WTC11 (cell line): ENCODE measurements around the gene HSD17B8. TPM values are rescaled to one million over a fixed set of nuclear protein-coding genes. Genes with fewer than 3 reads are reported as not detected.

Experiments used
- ATAC-seq: fragments of 200-7000 bp; cut with Tn5 transposase; 2 replicates; pipeline ENCODE4 v1.10.0; 2021; ENCODE audit warnings: mild to moderate bottlenecking, moderate library complexity
- CTCF ChIA-PET: fragments of 300-600 bp; sonication (Branson Sonifier 250); formaldehyde crosslinking; loops from one replicate; lab custom pipeline; 2021; ENCODE audit warnings: antibody characterized with exemption; lab: Charles Lee
- POLR2A ChIA-PET: fragments of 350-600 bp; sonication (Branson Sonifier 250); formaldehyde crosslinking; loops from one replicate; lab custom pipeline; 2021; ENCODE audit warnings: antibody characterized with exemption; lab: Charles Lee
- DNase-seq: peaks from one replicate; pipeline ENCODE4 v3.0.0; 2021; ENCODE audit warnings: low spot score
- H3K27ac Mint-ChIP-seq: 2 replicates; pipeline ENCODE4 v1.8.0; 2021; ENCODE audit warnings: mixed read lengths
- H3K27me3 Mint-ChIP-seq: 2 replicates; pipeline ENCODE4 v1.8.0; 2021; ENCODE audit warnings: low read depth, mild to moderate bottlenecking, moderate library complexity, mixed read lengths
- H3K36me3 Mint-ChIP-seq: 2 replicates; pipeline ENCODE4 v1.8.0; 2021; ENCODE audit warnings: mixed read lengths
- H3K4me1 Mint-ChIP-seq: 2 replicates; pipeline ENCODE4 v1.8.0; 2022; ENCODE audit warnings: mixed read lengths
- H3K4me3 Mint-ChIP-seq: 2 replicates; pipeline ENCODE4 v1.8.0; 2021; ENCODE audit warnings: mild to moderate bottlenecking, moderate library complexity, mixed read lengths
- H3K9me3 Mint-ChIP-seq: 2 replicates; pipeline ENCODE4 v1.8.0; 2021; ENCODE audit warnings: mixed read lengths
- CBFB ChIP-seq: sonication (generic); formaldehyde crosslinking; IDR thresholded peaks from 2 replicates; pipeline ENCODE4 v1.8.1; 2022; ENCODE audit warnings: mild to moderate bottlenecking, low read depth, missing genetic modification reagents
- CREB1 ChIP-seq: sonication (generic); formaldehyde crosslinking; IDR thresholded peaks from 2 replicates; pipeline ENCODE4 v1.8.0; 2023; ENCODE audit warnings: mild to moderate bottlenecking, missing genetic modification reagents
- ESRRA ChIP-seq: sonication (generic); formaldehyde crosslinking; IDR thresholded peaks from 2 replicates; pipeline ENCODE4 v1.8.1; 2022; ENCODE audit warnings: mild to moderate bottlenecking, missing genetic modification reagents, borderline replicate concordance
- ETV6 ChIP-seq: sonication (generic); formaldehyde crosslinking; IDR thresholded peaks from 2 replicates; pipeline ENCODE4 v1.8.1; 2022; ENCODE audit warnings: mild to moderate bottlenecking, missing genetic modification reagents
- FOXJ3 ChIP-seq: sonication (generic); formaldehyde crosslinking; IDR thresholded peaks from 2 replicates; pipeline ENCODE4 v1.9.0; 2021; ENCODE audit warnings: missing genetic modification reagents, mild to moderate bottlenecking, borderline replicate concordance
- FOXK1 ChIP-seq: sonication (generic); formaldehyde crosslinking; IDR thresholded peaks from 2 replicates; pipeline ENCODE4 v1.8.0; 2022; ENCODE audit warnings: mild to moderate bottlenecking, moderate library complexity, missing genetic modification reagents
- GABPB1 ChIP-seq: sonication (generic); formaldehyde crosslinking; IDR thresholded peaks from 2 replicates; pipeline ENCODE4 v1.8.1; 2023; ENCODE audit warnings: mild to moderate bottlenecking, missing genetic modification reagents
- HMGA2 ChIP-seq: fragments of 250-450 bp; sonication (Bioruptor Pico); IDR thresholded peaks from 2 replicates; pipeline ENCODE4 v1.4.0; 2021; ENCODE audit warnings: mild to moderate bottlenecking, moderate library complexity
- IRF2 ChIP-seq: sonication (generic); formaldehyde crosslinking; IDR thresholded peaks from 2 replicates; pipeline ENCODE4 v1.8.0; 2022; ENCODE audit warnings: low read depth, missing genetic modification reagents, borderline replicate concordance
- MXD4 ChIP-seq: fragments of 250-450 bp; sonication (Bioruptor Pico); IDR thresholded peaks from 2 replicates; pipeline ENCODE4 v1.8.0; 2021; ENCODE audit warnings: mild to moderate bottlenecking, moderate library complexity, borderline replicate concordance
- NR2C2 ChIP-seq: sonication (generic); formaldehyde crosslinking; IDR thresholded peaks from 2 replicates; pipeline ENCODE4 v1.8.0; 2022; ENCODE audit warnings: mild to moderate bottlenecking, missing genetic modification reagents
- RELA ChIP-seq: sonication (generic); formaldehyde crosslinking; IDR thresholded peaks from 2 replicates; pipeline ENCODE4 v1.8.1; 2022; ENCODE audit warnings: missing genetic modification reagents, mild to moderate bottlenecking, borderline replicate concordance
- SOX15 ChIP-seq: fragments of 250-450 bp; sonication (Bioruptor Pico); IDR thresholded peaks from 2 replicates; pipeline ENCODE4 v1.9.0; 2021; ENCODE audit warnings: mild to moderate bottlenecking
- SP1 ChIP-seq: sonication (generic); formaldehyde crosslinking; conservative IDR thresholded peaks from 2 replicates; pipeline ENCODE4 v1.8.1; 2022; ENCODE audit warnings: missing genetic modification reagents
- ZNF121 ChIP-seq: sonication (generic); formaldehyde crosslinking; IDR thresholded peaks from 2 replicates; pipeline ENCODE4 v1.8.0; 2023; ENCODE audit warnings: missing genetic modification reagents
- ZNF138 ChIP-seq: sonication (generic); formaldehyde crosslinking; conservative IDR thresholded peaks from 2 replicates; pipeline ENCODE4 v1.8.1; 2022; ENCODE audit warnings: mild to moderate bottlenecking, moderate library complexity, missing genetic modification reagents
- ZNF263 ChIP-seq: sonication (generic); formaldehyde crosslinking; IDR thresholded peaks from 2 replicates; pipeline ENCODE4 v1.8.1; 2022; ENCODE audit warnings: low read depth, mild to moderate bottlenecking, moderate library complexity, missing genetic modification reagents
- ZNF416 ChIP-seq: fragments of 250-450 bp; sonication (Bioruptor Pico); IDR thresholded peaks from 2 replicates; pipeline ENCODE4 v1.9.0; 2021; ENCODE audit warnings: mild to moderate bottlenecking, inconsistent platforms
- ZNF423 ChIP-seq: fragments of 250-450 bp; sonication (Bioruptor Pico); IDR thresholded peaks from 2 replicates; pipeline ENCODE4 v2.1.2; 2022; ENCODE audit warnings: mild to moderate bottlenecking, moderate library complexity
- total RNA-seq: library from RNA; stranded (reverse); gene quantifications from 3 replicates; pipeline ENCODE4 v1.2.3, GENCODE V29; 2021
- TF ChIP-seq, protein P1 (sequence below): sonication (generic); formaldehyde crosslinking; IDR thresholded peaks from 2 replicates; pipeline ENCODE4 v1.8.1; 2022; ENCODE audit warnings: mild to moderate bottlenecking, moderate library complexity, missing genetic modification reagents
- TF ChIP-seq, protein P2 (sequence below): sonication (generic); formaldehyde crosslinking; IDR thresholded peaks from 2 replicates; pipeline ENCODE4 v1.8.0; 2023; ENCODE audit warnings: mild to moderate bottlenecking, missing genetic modification reagents
- TF ChIP-seq, protein P3 (sequence below): sonication (generic); formaldehyde crosslinking; IDR thresholded peaks from 2 replicates; pipeline ENCODE4 v1.8.1; 2022; ENCODE audit warnings: mild to moderate bottlenecking, missing genetic modification reagents, moderate library complexity, borderline replicate concordance
- TF ChIP-seq, protein P4 (sequence below): fragments of 250-450 bp; sonication (Bioruptor Pico); IDR thresholded peaks from 2 replicates; pipeline ENCODE4 v2.1.2; 2022; ENCODE audit warnings: mild to moderate bottlenecking, moderate library complexity
- TF ChIP-seq, protein P5 (sequence below): sonication (generic); formaldehyde crosslinking; IDR thresholded peaks from 2 replicates; pipeline ENCODE4 v1.8.0; 2023; ENCODE audit warnings: missing genetic modification reagents

HSD17B8 gene
- total RNA-seq, 1 experiment from 2014 or later = 8.1 TPM

DNA sequence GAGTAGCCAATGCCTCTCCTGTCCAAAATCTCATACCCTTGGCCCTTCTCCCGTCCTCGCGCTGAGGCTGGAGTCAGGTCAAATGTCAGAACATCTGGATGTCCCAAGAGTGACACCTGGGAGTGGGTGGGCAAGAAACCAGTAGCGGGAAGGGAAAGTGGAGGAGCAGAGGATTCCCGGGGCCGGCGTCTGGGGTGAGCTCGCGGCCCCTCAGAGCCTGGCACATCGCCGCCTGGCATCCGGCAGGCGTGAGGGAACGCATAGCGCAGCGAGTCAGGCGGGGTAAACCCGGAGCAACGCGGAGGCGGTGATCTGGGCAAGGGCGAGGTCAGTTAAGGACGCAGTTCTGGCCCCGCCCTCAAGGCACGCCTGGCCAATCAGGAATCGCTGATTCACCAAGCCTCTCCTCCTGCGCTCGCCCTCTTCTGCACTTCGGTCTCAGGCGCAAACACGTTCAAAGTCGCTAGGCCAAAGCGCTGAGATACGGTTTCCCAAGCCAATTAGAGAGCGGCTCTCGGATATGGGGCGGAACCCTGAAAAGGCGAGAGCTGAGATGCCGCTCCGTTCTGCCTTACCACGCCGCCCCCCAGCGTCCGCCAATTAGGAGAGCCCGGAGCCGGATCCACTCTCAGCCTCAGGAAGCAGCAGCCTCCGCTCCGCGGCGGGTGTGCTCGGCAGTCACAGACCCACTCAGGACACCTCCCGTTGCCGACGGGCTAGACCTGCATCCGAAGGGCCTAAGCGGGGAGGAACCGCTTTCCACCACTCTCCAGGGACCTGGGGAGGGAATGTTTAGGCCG lies 44.7 kb downstream of the HSD17B8 start (continued):
- TF ChIP-seq ZNF263 (CRISPR knock-in tag) = no peak
- TF ChIP-seq SP1 (CRISPR knock-in tag) = peak; percentile 93
- TF ChIP-seq ETV6 (CRISPR knock-in tag) = no peak; the same call in 1 of the 2 replicates
- TF ChIP-seq ZNF423 (CRISPR knock-in tag) = no peak
- 0 out of 2 replicates have a peak, but pooled peaks have one; percentile 19 for TF ChIP-seq GABPB1 (CRISPR knock-in tag)
- TF ChIP-seq, protein P1, sequence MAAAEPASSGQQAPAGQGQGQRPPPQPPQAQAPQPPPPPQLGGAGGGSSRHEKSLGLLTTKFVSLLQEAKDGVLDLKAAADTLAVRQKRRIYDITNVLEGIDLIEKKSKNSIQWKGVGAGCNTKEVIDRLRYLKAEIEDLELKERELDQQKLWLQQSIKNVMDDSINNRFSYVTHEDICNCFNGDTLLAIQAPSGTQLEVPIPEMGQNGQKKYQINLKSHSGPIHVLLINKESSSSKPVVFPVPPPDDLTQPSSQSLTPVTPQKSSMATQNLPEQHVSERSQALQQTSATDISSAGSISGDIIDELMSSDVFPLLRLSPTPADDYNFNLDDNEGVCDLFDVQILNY (CRISPR knock-in tag) = no peak

DNA sequence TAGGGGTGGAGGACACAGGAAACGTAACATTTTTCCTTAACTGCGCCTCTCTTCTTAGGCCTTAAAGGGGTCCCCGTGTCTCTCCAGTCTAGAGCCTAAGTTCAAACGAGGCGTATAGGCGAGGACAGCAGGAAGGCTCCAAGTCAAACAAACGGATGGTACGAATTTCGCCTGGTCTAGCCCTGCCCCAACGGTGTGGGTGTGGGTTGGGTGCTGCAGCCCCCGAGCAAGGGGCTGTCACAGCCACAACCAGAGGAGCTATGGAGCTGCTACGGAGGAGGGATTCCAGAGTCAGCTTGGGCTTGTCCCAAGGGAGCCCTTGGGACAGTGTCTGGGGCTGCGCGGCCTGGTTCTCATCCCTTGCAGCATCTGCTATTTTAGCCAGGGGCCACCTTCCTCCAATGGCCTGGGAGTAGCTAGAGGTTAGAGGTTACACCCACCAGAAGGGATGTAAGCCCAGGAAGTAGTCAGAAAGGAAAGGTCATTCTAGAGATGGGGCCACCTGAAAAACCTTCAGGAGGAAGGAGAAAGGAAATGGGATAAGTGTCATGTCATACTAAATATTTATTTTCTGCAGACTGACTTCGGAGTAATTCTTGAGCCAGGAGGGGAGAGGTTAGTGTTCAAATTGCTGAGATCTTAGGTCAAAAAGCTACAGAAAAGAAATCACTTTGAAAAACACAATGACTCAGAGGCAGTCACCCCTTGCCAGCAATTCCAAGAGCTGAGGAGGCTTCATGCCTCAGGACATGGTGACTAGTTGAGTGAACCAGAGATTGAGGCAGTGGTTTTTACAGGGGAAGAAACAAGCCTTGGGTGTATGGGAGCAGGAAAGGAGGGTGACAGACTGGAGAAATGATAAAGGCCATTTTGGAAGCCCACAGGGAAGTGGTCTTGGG lies 45.5 kb downstream of the HSD17B8 start:
- DNase-seq = no peak
- peaks cover 15% of the 10 kb centered on the region for H3K36me3 Mint-ChIP-seq
- no peak for TF ChIP-seq ZNF121 (CRISPR knock-in tag)
- TF ChIP-seq, protein P2, sequence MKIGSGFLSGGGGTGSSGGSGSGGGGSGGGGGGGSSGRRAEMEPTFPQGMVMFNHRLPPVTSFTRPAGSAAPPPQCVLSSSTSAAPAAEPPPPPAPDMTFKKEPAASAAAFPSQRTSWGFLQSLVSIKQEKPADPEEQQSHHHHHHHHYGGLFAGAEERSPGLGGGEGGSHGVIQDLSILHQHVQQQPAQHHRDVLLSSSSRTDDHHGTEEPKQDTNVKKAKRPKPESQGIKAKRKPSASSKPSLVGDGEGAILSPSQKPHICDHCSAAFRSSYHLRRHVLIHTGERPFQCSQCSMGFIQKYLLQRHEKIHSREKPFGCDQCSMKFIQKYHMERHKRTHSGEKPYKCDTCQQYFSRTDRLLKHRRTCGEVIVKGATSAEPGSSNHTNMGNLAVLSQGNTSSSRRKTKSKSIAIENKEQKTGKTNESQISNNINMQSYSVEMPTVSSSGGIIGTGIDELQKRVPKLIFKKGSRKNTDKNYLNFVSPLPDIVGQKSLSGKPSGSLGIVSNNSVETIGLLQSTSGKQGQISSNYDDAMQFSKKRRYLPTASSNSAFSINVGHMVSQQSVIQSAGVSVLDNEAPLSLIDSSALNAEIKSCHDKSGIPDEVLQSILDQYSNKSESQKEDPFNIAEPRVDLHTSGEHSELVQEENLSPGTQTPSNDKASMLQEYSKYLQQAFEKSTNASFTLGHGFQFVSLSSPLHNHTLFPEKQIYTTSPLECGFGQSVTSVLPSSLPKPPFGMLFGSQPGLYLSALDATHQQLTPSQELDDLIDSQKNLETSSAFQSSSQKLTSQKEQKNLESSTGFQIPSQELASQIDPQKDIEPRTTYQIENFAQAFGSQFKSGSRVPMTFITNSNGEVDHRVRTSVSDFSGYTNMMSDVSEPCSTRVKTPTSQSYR (CRISPR knock-in tag) = no peak
- TF ChIP-seq FOXK1 (CRISPR knock-in tag) = no peak
- TF ChIP-seq ZNF423 (CRISPR knock-in tag) = no peak
- TF ChIP-seq RELA = no peak
- TF ChIP-seq CBFB = no peak
- TF ChIP-seq FOXJ3 (CRISPR knock-in tag) = no peak
- no peak for TF ChIP-seq HMGA2 (CRISPR knock-in tag)
- no peak for TF ChIP-seq ESRRA (CRISPR knock-in tag)
- no peak for TF ChIP-seq ZNF416 (CRISPR knock-in tag)
- TF ChIP-seq ZNF138 (CRISPR knock-in tag) = no peak
- TF ChIP-seq NR2C2 (CRISPR knock-in tag) = no peak
- H3K4me1 Mint-ChIP-seq = peaks cover 18% of the 10 kb centered on the region
- ATAC-seq = no peak; the same call in none of the 2 replicates
- ChIA-PET CTCF (interaction anchor here (1.0 to 5.2 kb wide), 21 partner anchors 10 to 266 kb away, joined by 3 to 83 read pairs (median 10); partner anchors contain the start of genes B3GALT4, HSD17B8, PFDN6 and RGL2), POLR2A (interaction anchor here (0.5 to 2.0 kb wide), 8 partner anchors 22 to 279 kb away, joined by 3 to 11 read pairs (median 4); partner anchors contain the start of genes B3GALT4, RPS18, RXRB and SLC39A7)
- peaks cover 26% of the 10 kb centered on the region for H3K27me3 Mint-ChIP-seq
- peak overlapping the region; percentile 86 for H3K4me3 Mint-ChIP-seq
- H3K9me3 Mint-ChIP-seq = no peaks in the 10 kb centered on the region
- peak overlapping the region; percentile 87 for H3K27ac Mint-ChIP-seq

DNA sequence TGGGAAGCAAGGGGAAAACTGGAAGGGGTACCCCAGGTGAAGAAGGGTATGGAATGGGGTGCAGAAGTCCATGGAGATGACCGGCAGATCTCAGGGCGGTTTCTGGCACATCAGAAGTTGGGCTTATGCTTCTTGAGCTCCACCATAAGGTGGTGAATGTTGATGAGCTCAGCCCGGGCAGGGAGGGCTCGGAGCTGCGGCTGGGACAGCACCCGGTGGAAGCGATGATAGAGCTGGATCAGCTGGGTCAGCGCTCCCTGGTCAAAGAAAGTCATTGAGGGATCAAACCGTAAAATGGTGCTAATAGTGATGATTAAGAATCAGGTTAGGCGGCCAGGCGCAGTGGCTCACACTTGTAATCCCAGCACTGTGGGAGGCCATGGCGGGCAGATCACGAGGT lies 46.3 kb downstream of the HSD17B8 start:
- ChIA-PET POLR2A (interaction anchor here (1.5 to 1.9 kb wide), 2 partner anchors 21 to 49 kb away, joined by 3 to 5 read pairs; partner anchors contain the start of genes RPS18 and VPS52), CTCF (interaction anchor here (1.4 to 5.2 kb wide), 6 partner anchors 27 to 267 kb away, joined by 4 to 83 read pairs (median 25); partner anchors contain the start of genes B3GALT4, RGL2 and RING1)
- peak overlapping the region; percentile 86 for H3K4me3 Mint-ChIP-seq
- peaks cover 18% of the 10 kb centered on the region for H3K4me1 Mint-ChIP-seq
- no peaks in the 10 kb centered on the region for H3K9me3 Mint-ChIP-seq
- H3K27me3 Mint-ChIP-seq = peaks cover 26% of the 10 kb centered on the region
- H3K27ac Mint-ChIP-seq = no peak overlapping the region
- DNase-seq (no peak), ATAC-seq (no peak)
- peaks cover 16% of the 10 kb centered on the region for H3K36me3 Mint-ChIP-seq
- TF ChIP-seq ZNF138 (CRISPR knock-in tag) (no peak), SOX15 (CRISPR knock-in tag) (no peak), IRF2 (CRISPR knock-in tag) (no peak), CBFB (no peak), CREB1 (CRISPR knock-in tag) (no peak), MXD4 (no peak)
- TF ChIP-seq, protein P3, sequence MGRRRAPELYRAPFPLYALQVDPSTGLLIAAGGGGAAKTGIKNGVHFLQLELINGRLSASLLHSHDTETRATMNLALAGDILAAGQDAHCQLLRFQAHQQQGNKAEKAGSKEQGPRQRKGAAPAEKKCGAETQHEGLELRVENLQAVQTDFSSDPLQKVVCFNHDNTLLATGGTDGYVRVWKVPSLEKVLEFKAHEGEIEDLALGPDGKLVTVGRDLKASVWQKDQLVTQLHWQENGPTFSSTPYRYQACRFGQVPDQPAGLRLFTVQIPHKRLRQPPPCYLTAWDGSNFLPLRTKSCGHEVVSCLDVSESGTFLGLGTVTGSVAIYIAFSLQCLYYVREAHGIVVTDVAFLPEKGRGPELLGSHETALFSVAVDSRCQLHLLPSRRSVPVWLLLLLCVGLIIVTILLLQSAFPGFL (CRISPR knock-in tag) = no peak
- TF ChIP-seq, protein P4, sequence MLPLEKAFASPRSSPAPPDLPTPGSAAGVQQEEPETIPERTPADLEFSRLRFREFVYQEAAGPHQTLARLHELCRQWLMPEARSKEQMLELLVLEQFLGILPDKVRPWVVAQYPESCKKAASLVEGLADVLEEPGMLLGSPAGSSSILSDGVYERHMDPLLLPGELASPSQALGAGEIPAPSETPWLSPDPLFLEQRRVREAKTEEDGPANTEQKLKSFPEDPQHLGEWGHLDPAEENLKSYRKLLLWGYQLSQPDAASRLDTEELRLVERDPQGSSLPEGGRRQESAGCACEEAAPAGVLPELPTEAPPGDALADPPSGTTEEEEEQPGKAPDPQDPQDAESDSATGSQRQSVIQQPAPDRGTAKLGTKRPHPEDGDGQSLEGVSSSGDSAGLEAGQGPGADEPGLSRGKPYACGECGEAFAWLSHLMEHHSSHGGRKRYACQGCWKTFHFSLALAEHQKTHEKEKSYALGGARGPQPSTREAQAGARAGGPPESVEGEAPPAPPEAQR = no peak
- TF ChIP-seq, protein P5, sequence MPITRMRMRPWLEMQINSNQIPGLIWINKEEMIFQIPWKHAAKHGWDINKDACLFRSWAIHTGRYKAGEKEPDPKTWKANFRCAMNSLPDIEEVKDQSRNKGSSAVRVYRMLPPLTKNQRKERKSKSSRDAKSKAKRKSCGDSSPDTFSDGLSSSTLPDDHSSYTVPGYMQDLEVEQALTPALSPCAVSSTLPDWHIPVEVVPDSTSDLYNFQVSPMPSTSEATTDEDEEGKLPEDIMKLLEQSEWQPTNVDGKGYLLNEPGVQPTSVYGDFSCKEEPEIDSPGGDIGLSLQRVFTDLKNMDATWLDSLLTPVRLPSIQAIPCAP (CRISPR knock-in tag) = no peak
